Transverse colon (tissue), 4 donors: Measurements from ENCODE around the gene RAB19. TPM values are rescaled to one million over a fixed set of nuclear protein-coding genes. Genes with fewer than 3 reads are reported as not detected.

ENCODE experiments used
- DNase-seq: peaks from one replicate; pipeline ENCODE4 v3.0.0-alpha.2; 2019
- H3K27ac ChIP-seq, 4 donors: fragments of 200-600 bp; sonication (generic); 2 replicates each; pipeline ENCODE4 v1.5.1; 2016 to 2018; ENCODE audit warnings: inconsistent platforms in 4 of 4
- H3K27me3 ChIP-seq: fragments of 200-600 bp; sonication (generic); 2 replicates; pipeline ENCODE4 v1.5.1; 2017; ENCODE audit warnings: inconsistent platforms
- H3K36me3 ChIP-seq, 4 donors: fragments of 200-600 bp; sonication (generic); 2 replicates each; pipeline ENCODE4 v1.5.1; 2017 to 2019; ENCODE audit warnings: inconsistent platforms in 4 of 4
- H3K4me1 ChIP-seq, 4 donors: fragments of 200-600 bp; sonication (generic); 2 replicates each; pipeline ENCODE4 v1.5.1; 2017 to 2020; ENCODE audit warnings: inconsistent platforms in 4 of 4
- H3K4me3 ChIP-seq, 4 donors: fragments of 200-600 bp; sonication (generic); 1 replicate in 1 of 4; 2 replicates in 3 of 4; pipeline versions ENCODE4 v1.5.1 to v1.6.1; 2017 to 2019; ENCODE audit warnings: inconsistent platforms in 4 of 4
- H3K9me3 ChIP-seq, 2 donors: fragments of 200-600 bp; sonication (generic); 2 replicates each; pipeline ENCODE4 v1.5.1; 2017 to 2019; ENCODE audit warnings: inconsistent platforms in 2 of 2
- CTCF ChIP-seq, 5 experiments: fragments of 200-600 bp in 3 of 5; fragments of 450-650 bp in 2 of 5; sonication (generic) in 3 of 5; IDR thresholded peaks; 1 replicate in 2 of 5; 2 replicates in 3 of 5; pipeline ENCODE4 v1.5.1; 2016 to 2017; ENCODE audit warnings: antibody characterized with exemption in 5 of 5, inconsistent platforms in 3 of 5, mild to moderate bottlenecking in 2 of 5, moderate library complexity in 1 of 5
- EP300 ChIP-seq: sonication (generic); formaldehyde crosslinking; IDR thresholded peaks from one replicate; pipeline ENCODE4 v1.6.1; 2017; ENCODE audit warnings: antibody characterized with exemption, low read depth
- POLR2A ChIP-seq: fragments of 450-650 bp; IDR thresholded peaks from one replicate; pipeline ENCODE4 v1.6.1; 2016; ENCODE audit warnings: antibody characterized with exemption, mild to moderate bottlenecking, moderate library complexity
- POLR2AphosphoS5 ChIP-seq, 3 donors: sonication (generic); formaldehyde crosslinking; IDR thresholded peaks; one replicate each; pipeline ENCODE4 v1.6.1; 2016; ENCODE audit warnings: antibody characterized with exemption in 3 of 3
- WGBS, 2 donors: methylation state at CpG; one replicate each; pipeline ENCODE4 v1.1.5; 2018; ENCODE audit warnings: low coverage in 1 of 2; 5-methylcytosine and 5-hydroxymethylcytosine counted together
- in situ Hi-C, 4 donors: fragments of 200-750 bp; cut with MboI; loops; one replicate each; pipeline versions ENCODE4 v1.15.0 to v1.15.1; 2017; ENCODE audit warnings: low sequenced_read_pairs in 3 of 4, low pct_ligation_motif_present in 1 of 4, low pct_unique_long_range_greater_than_20kb in 1 of 4
- intact Hi-C: fragments of 100-400 bp; cut with DNase I; formaldehyde crosslinking; loops from one replicate; pipeline ENCODE4 v1.15.1; 2023; ENCODE audit warnings: low total_unique reads
- total RNA-seq, 4 donors: library from RNA; depleted of rRNA; stranded (reverse); fragments of >200 nt; gene quantifications; one replicate each; pipeline ENCODE4 v1.1.0, GENCODE V29; 2016

RAB19 gene
- total RNA-seq = 10 to 100 TPM; 10.3 to 87.9 (median 18.9) TPM

DNA sequence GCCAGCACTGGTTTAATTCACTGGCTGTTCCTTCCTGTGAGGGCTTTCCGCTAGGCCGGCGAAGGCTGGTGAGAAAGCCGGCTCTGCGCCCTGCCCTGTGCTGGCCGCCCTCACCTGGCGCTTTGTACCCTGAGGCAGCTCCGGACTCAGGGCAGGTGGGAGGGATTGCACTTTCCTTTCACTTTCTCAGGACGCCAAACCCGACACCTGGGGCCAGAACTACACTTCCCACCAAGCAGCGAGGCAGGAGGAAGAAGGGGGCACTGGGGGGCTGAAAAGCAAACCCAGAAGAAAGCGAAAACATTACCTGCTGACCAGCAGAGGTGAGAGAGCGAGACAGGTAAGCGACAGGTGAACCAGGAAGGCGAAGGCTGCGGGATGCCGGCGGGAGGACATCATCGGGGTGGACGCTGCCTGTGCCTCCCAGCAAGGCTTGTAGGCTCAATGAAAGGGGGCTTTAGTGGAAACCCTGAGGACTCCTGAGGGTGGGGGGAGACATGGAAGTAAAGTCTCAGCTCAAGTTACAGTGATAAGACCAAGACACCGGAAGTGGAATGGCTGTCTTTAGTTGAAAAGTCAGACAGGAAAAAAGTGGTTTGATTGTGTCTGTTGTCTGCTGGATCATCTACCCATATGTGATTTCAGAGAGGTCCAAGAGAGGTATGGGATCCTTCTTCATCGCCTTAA lies at the start of gene RAB19:
Gene RAB19 (plus strand): TSS at position 181 of the 687 bp plus-strand sequence. CDS start 3,589 bp downstream, outside the sequence.
- peak; percentile 41 for TF ChIP-seq POLR2A
- TF ChIP-seq CTCF (IDR thresholded peaks at IDR 0.05) = no peak
- peak in 2 of 3 donors; percentile 39 to 54 for TF ChIP-seq POLR2AphosphoS5 (IDR thresholded peaks at IDR 0.05)
- Histone ChIP-seq H3K27me3 (peaks cover 9% of the 10 kb centered on the region), H3K4me3 (peak within 1 kb of the TSS in 3 of 4 donors; percentile 37 to 68 (median 40)), H3K27ac (peak within 1 kb of the TSS; percentile 61 to 85 (median 68)), H3K9me3 (no peaks in the 10 kb centered on the region), H3K4me1 (peaks cover 0 to 16% (median 4%) of the 10 kb centered on the region in 4 donors), H3K36me3 (no peaks in the 10 kb centered on the region)
- intact Hi-C loops = no loop called here
- DNase-seq = peak; percentile 75
- WGBS, 2 donors = 12 to 18% methylated on average over 14 to 22 of the region's 22 CpGs
- in situ Hi-C loops = no loop called here

DNA sequence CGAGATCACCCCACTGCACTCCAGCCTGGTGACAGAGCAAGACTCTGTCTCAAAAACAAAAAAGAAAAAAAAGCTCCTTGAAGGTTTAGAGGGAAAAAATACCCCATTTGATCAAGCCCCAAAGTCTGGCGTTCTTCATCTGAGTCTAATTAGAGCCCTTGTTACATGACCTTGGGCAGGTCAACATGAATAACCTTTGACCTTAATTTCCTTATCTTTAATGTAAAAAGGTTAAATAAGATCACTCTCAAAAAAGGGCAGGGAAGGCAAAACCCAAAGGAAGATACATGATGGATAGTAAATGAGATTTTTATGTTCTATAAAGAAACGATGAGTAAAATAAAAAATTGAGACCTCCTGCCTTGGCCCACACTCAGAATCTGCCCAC lies 45.8 kb upstream of the RAB19 start:
- H3K4me3 ChIP-seq = no peak overlapping the region
- H3K36me3 ChIP-seq = peaks cover 0 to 28% (median 6%) of the 10 kb centered on the region in 4 donors
- no peaks in the 10 kb centered on the region for H3K9me3 ChIP-seq
- no peak for DNase-seq
- H3K4me1 ChIP-seq = no peaks in the 10 kb centered on the region
- WGBS, 2 donors = 91 to 100% methylated on average over 3 of the region's 3 CpGs
- TF ChIP-seq POLR2AphosphoS5 (IDR thresholded peaks at IDR 0.05) (no peak), POLR2A (no peak), EP300 (no peak), CTCF (IDR thresholded peaks at IDR 0.05) (no peak)
- no peaks in the 10 kb centered on the region for H3K27me3 ChIP-seq
- intact Hi-C loops = no loop called here
- in situ Hi-C loops = no loop called here
- no peak overlapping the region for H3K27ac ChIP-seq

GRCh38 chr7:140358412-140359051 lies 45.3 kb upstream of the RAB19 start:
- in situ Hi-C loops = no loop called here

More at GRCh38 chr7:140358412-140359051, 45.3 kb upstream of the RAB19 start:
- Histone ChIP-seq H3K9me3 (no peaks in the 10 kb centered on the region), H3K4me1 (no peaks in the 10 kb centered on the region), H3K27me3 (no peaks in the 10 kb centered on the region), H3K27ac (no peak overlapping the region), H3K4me3 (no peak overlapping the region), H3K36me3 (peaks cover 0 to 24% (median 6%) of the 10 kb centered on the region in 4 donors)
- TF ChIP-seq EP300 = no peak
- no peak for TF ChIP-seq CTCF (IDR thresholded peaks at IDR 0.05)
- no peak for TF ChIP-seq POLR2AphosphoS5 (IDR thresholded peaks at IDR 0.05)
- no peak for TF ChIP-seq POLR2A
- no peak for DNase-seq
- WGBS, 2 donors = 79 to 90% methylated on average over 5 to 10 of the region's 10 CpGs
- intact Hi-C loops = no loop called here
